OCI-LY1 (cell line): ENCODE results near the gene HIBADH.
"Not testable (repeated sequence)": the region's sequence is repeated elsewhere in the genome, so short reads cannot be mapped to it uniquely, and the experiment has no call there.

Experiments used
- H2AFZ ChIP-seq: fragments of 200-600 bp; sonication (generic), shearing (Covaris generic); 2 replicates; pipeline ENCODE4 v1.6.0; 2014; ENCODE audit warnings: antibody characterized with exemption, mild to moderate bottlenecking, low read length
- H3F3A ChIP-seq: fragments of 200-600 bp; sonication (generic), shearing (Covaris generic); 2 replicates; pipeline ENCODE4 v1.6.0; 2014; ENCODE audit warnings: mild to moderate bottlenecking, antibody characterized with exemption, low read length, moderate library complexity; ENCODE audit not compliant: insufficient read depth
- H3K27ac ChIP-seq: fragments of 200-600 bp; sonication (generic); 2 replicates; pipeline ENCODE4 v1.5.1; 2014; ENCODE audit warnings: low read length, mixed run types, mild to moderate bottlenecking, low read depth; ENCODE audit not compliant: poor library complexity, severe bottlenecking
- H3K27me3 ChIP-seq: fragments of 200-600 bp; sonication (generic); 2 replicates; pipeline ENCODE4 v1.6.0; 2014; ENCODE audit warnings: antibody characterized with exemption, mild to moderate bottlenecking, low read length, moderate library complexity; ENCODE audit not compliant: insufficient read depth
- H3K36me3 ChIP-seq: fragments of 200-600 bp; sonication (generic); 2 replicates; pipeline ENCODE4 v1.6.1; 2014; ENCODE audit warnings: mild to moderate bottlenecking, antibody characterized with exemption, low read length, moderate library complexity, mixed read lengths; ENCODE audit not compliant: insufficient read depth
- H3K4me1 ChIP-seq: fragments of 200-600 bp; sonication (generic); 2 replicates; pipeline ENCODE4 v1.5.1; 2014; ENCODE audit warnings: mild to moderate bottlenecking, low read length, moderate library complexity; ENCODE audit not compliant: insufficient read depth, severe bottlenecking
- H3K4me2 ChIP-seq: fragments of 200-600 bp; sonication (generic), shearing (Covaris generic); 2 replicates; pipeline ENCODE4 v1.6.1; 2014; ENCODE audit warnings: low read length
- H3K4me3 ChIP-seq: fragments of 200-600 bp; sonication (generic); 2 replicates; pipeline ENCODE4 v1.5.1; 2014; ENCODE audit warnings: low read length, low read depth, mild to moderate bottlenecking, mixed read lengths; ENCODE audit not compliant: poor library complexity, severe bottlenecking
- H3K79me2 ChIP-seq: fragments of 200-600 bp; shearing (Covaris generic); 2 replicates; pipeline ENCODE4 v1.6.1; 2016; ENCODE audit warnings: mixed run types, low read length, mixed read lengths; ENCODE audit not compliant: insufficient read depth
- H3K9ac ChIP-seq: fragments of 200-600 bp; sonication (generic), shearing (Covaris generic); 2 replicates; pipeline ENCODE4 v1.6.1; 2014; ENCODE audit warnings: mild to moderate bottlenecking, low read length, mixed read lengths
- H3K9me2 ChIP-seq: fragments of 200-600 bp; sonication (generic), shearing (Covaris generic); 2 replicates; pipeline ENCODE4 v1.6.1; 2014; ENCODE audit warnings: low read depth, mild to moderate bottlenecking, low read length, mixed read lengths
- H3K9me3 ChIP-seq: fragments of 200-600 bp; shearing (Covaris generic); 2 replicates; pipeline ENCODE4 v1.6.1; 2014; ENCODE audit warnings: low read length, mixed read lengths
- H4K20me1 ChIP-seq: fragments of 200-600 bp; sonication (generic), shearing (Covaris generic); 2 replicates; pipeline ENCODE4 v1.6.0; 2016; ENCODE audit warnings: mild to moderate bottlenecking, low read length; ENCODE audit not compliant: insufficient read depth
- CTCF ChIP-seq: fragments of 200-600 bp; sonication (generic), shearing (Covaris generic); IDR thresholded peaks from 2 replicates; pipeline ENCODE4 v1.5.1; 2017; ENCODE audit warnings: mild to moderate bottlenecking, antibody characterized with exemption, low read length, moderate library complexity, mixed read lengths
- EZH2 ChIP-seq: fragments of 200-600 bp; sonication (generic), shearing (Covaris generic); IDR thresholded peaks from 2 replicates; pipeline ENCODE4 v1.8.0; 2017; ENCODE audit warnings: borderline replicate concordance, mixed run types, mild to moderate bottlenecking, antibody characterized with exemption, low read length, moderate library complexity, mixed read lengths

Gene HIBADH

GRCh38 chr7:27639851-27640250, 22.8 kb downstream of the HIBADH start:
- Histone ChIP-seq H3K9me2 (no peaks in the 10 kb centered on the region), H3K4me2 (no peak overlapping the region), H3K9ac (no peak overlapping the region), H3K79me2 (no peaks in the 10 kb centered on the region), H2AFZ (no peak overlapping the region), H3K4me1 (peaks cover 30% of the 10 kb centered on the region), H3F3A (no peaks in the 10 kb centered on the region), H3K27ac (no peak overlapping the region), H3K36me3 (peaks cover 15% of the 10 kb centered on the region; the same call in 1 of the 2 replicates), H3K9me3 (no peaks in the 10 kb centered on the region), H3K27me3 (no peaks in the 10 kb centered on the region), H4K20me1 (no peaks in the 10 kb centered on the region), H3K4me3 (no peak overlapping the region)
- TF ChIP-seq CTCF (no peak), EZH2 (no peak)

- H3K79me2 ChIP-seq, H3F3A ChIP-seq, H2AFZ ChIP-seq, H3K4me3 ChIP-seq, H3K4me2 ChIP-seq, H3K27ac ChIP-seq, H3K9me3 ChIP-seq, H3K9ac ChIP-seq, H4K20me1 ChIP-seq, H3K27me3 ChIP-seq, H3K9me2 ChIP-seq: not testable (repeated sequence)
- Histone ChIP-seq H3K36me3 (peaks cover 20% of the 10 kb centered on the region; the same call in 1 of the 2 replicates), H3K4me1 (peaks cover 30% of the 10 kb centered on the region)
Measured at GRCh38 chr7:27639048-27639447, 23.6 kb downstream of the HIBADH start.

- H3K4me3 ChIP-seq: no peak overlapping the region
- no peak overlapping the region for H2AFZ ChIP-seq
- H4K20me1 ChIP-seq: no peaks in the 10 kb centered on the region
- H3K27me3 ChIP-seq: no peaks in the 10 kb centered on the region
- no peaks in the 10 kb centered on the region for H3F3A ChIP-seq
- no peak overlapping the region for H3K9ac ChIP-seq
- peaks cover 26% of the 10 kb centered on the region; the same call in 1 of the 2 replicates for H3K36me3 ChIP-seq
- H3K9me2 ChIP-seq: no peaks in the 10 kb centered on the region
- H3K79me2 ChIP-seq: no peaks in the 10 kb centered on the region
- no peak overlapping the region for H3K27ac ChIP-seq
- no peaks in the 10 kb centered on the region for H3K9me3 ChIP-seq
- H3K4me2 ChIP-seq: no peak overlapping the region
- TF ChIP-seq CTCF: peak; percentile 24; the same call in 1 of the 2 replicates
- no peak for TF ChIP-seq EZH2
- H3K4me1 ChIP-seq: peaks cover 21% of the 10 kb centered on the region
Measured at GRCh38 chr7:27636326-27637006, 26.2 kb downstream of the HIBADH start.

GRCh38 chr7:27635728-27636127, 27.0 kb downstream of the HIBADH start:
- H3K27ac ChIP-seq: no peak overlapping the region

More at GRCh38 chr7:27635728-27636127, 27.0 kb downstream of the HIBADH start:
- peaks cover 14% of the 10 kb centered on the region for H3K4me1 ChIP-seq
- no peaks in the 10 kb centered on the region for H3K9me3 ChIP-seq
- peaks cover 29% of the 10 kb centered on the region; the same call in 1 of the 2 replicates for H3K36me3 ChIP-seq
- H4K20me1 ChIP-seq: no peaks in the 10 kb centered on the region
- H2AFZ ChIP-seq: no peak overlapping the region
- no peak overlapping the region for H3K9ac ChIP-seq
- H3F3A ChIP-seq: no peaks in the 10 kb centered on the region
- no peak overlapping the region for H3K4me3 ChIP-seq
- H3K79me2 ChIP-seq: no peaks in the 10 kb centered on the region
- TF ChIP-seq CTCF: no peak
- TF ChIP-seq EZH2: no peak
- no peaks in the 10 kb centered on the region for H3K9me2 ChIP-seq
- H3K4me2 ChIP-seq: no peak overlapping the region
- no peaks in the 10 kb centered on the region for H3K27me3 ChIP-seq
